ENCODE data around the gene STAB1.

- TF ChIP-seq POLR2A (IDR thresholded peaks at IDR 0.05; ENCODE audit: low read length): no peak
- no peak for TF ChIP-seq GATA1 (IDR thresholded peaks at IDR 0.05; ENCODE audit: low read depth, low read length)
These were observed 26.1 kb upstream of the STAB1 start for GRCh38 chr3:52469001-52469400.

Data from erythroblast (primary cell).